Measurements from ENCODE around the gene ARPC1B.

DNA sequence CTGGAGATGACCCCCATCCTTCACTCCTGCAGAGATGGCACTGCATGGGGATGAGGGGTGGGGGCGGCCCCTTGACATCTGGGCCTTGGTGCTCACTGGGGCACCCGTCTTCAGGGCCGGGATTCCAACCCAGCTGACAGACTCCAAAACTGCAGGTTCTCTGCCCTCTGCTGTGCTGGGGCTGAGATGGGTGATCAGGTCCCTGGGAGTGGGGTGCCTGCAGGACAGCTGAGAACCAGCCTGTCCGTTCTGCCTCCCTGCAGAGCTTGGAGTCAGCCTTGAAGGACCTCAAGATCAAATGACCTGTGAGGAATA is 19.6 kb downstream of the ARPC1B start:
- TF ChIP-seq, protein P1, sequence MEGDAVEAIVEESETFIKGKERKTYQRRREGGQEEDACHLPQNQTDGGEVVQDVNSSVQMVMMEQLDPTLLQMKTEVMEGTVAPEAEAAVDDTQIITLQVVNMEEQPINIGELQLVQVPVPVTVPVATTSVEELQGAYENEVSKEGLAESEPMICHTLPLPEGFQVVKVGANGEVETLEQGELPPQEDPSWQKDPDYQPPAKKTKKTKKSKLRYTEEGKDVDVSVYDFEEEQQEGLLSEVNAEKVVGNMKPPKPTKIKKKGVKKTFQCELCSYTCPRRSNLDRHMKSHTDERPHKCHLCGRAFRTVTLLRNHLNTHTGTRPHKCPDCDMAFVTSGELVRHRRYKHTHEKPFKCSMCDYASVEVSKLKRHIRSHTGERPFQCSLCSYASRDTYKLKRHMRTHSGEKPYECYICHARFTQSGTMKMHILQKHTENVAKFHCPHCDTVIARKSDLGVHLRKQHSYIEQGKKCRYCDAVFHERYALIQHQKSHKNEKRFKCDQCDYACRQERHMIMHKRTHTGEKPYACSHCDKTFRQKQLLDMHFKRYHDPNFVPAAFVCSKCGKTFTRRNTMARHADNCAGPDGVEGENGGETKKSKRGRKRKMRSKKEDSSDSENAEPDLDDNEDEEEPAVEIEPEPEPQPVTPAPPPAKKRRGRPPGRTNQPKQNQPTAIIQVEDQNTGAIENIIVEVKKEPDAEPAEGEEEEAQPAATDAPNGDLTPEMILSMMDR (IDR thresholded peaks at IDR 0.05; ENCODE audit: insufficient read depth, low read depth, low read length), result no peak
- no peak for TF ChIP-seq EZH2 (IDR thresholded peaks at IDR 0.05; ENCODE audit: insufficient read depth, low read length)
